HUES6 (cell line): ENCODE results near the gene UGT1A6.

Experiments used
- H3K27ac ChIP-seq: 2 replicates; pipeline ENCODE4 v1.7.0; 2013; ENCODE audit warnings: low read depth, mild to moderate bottlenecking, low read length, inconsistent platforms
- H3K27me3 ChIP-seq: 2 replicates; pipeline ENCODE4 v1.6.1; 2013; ENCODE audit warnings: low read length; ENCODE audit not compliant: control insufficient read depth, insufficient read depth
- H3K36me3 ChIP-seq: 2 replicates; pipeline ENCODE4 v1.6.1; 2013; ENCODE audit warnings: low read length; ENCODE audit not compliant: control insufficient read depth, insufficient read depth
- H3K4me1 ChIP-seq: 2 replicates; pipeline ENCODE4 v1.6.1; 2013; ENCODE audit warnings: low read length; ENCODE audit not compliant: control insufficient read depth, insufficient read depth
- H3K4me3 ChIP-seq: 2 replicates; pipeline ENCODE4 v1.5.1; 2013; ENCODE audit warnings: low read depth, low read length
- H3K9ac ChIP-seq: one replicate; pipeline ENCODE4 v1.6.1; 2013; ENCODE audit warnings: mild to moderate bottlenecking, low read length
- H3K9me3 ChIP-seq: 2 replicates; pipeline ENCODE4 v1.6.1; 2013; ENCODE audit warnings: low read depth, low read length; ENCODE audit not compliant: control insufficient read depth, insufficient read depth

Gene UGT1A6

GRCh38 chr2:233756429-233757081 is 63.9 kb downstream of the UGT1A6 start:
- Histone ChIP-seq H3K36me3 (no peaks in the 10 kb centered on the region), H3K9ac (no peak overlapping the region), H3K27ac (no peak overlapping the region), H3K27me3 (no peaks in the 10 kb centered on the region), H3K4me3 (no peak overlapping the region), H3K4me1 (no peaks in the 10 kb centered on the region), H3K9me3 (peaks cover 12% of the 10 kb centered on the region)

- no peak overlapping the region for H3K9ac ChIP-seq
- H3K4me1 ChIP-seq, result no peaks in the 10 kb centered on the region
- no peaks in the 10 kb centered on the region for H3K36me3 ChIP-seq
- no peaks in the 10 kb centered on the region for H3K27me3 ChIP-seq
- H3K27ac ChIP-seq, result no peak overlapping the region
- H3K4me3 ChIP-seq, result no peak overlapping the region
- peaks cover 6% of the 10 kb centered on the region; the same call in 1 of the 2 replicates for H3K9me3 ChIP-seq
Observed at GRCh38 chr2:233758141-233758540, 65.5 kb downstream of the UGT1A6 start.

- H3K4me1 ChIP-seq, result no peaks in the 10 kb centered on the region
- no peaks in the 10 kb centered on the region for H3K27me3 ChIP-seq
- H3K4me3 ChIP-seq, result no peak overlapping the region
- no peak overlapping the region for H3K9ac ChIP-seq
- peaks cover 4% of the 10 kb centered on the region; the same call in 1 of the 2 replicates for H3K9me3 ChIP-seq
- H3K27ac ChIP-seq, result no peak overlapping the region
- no peaks in the 10 kb centered on the region for H3K36me3 ChIP-seq
Observed at GRCh38 chr2:233758849-233759248, 66.2 kb downstream of the UGT1A6 start.

- H3K36me3 ChIP-seq, result no peaks in the 10 kb centered on the region
- H3K4me1 ChIP-seq, result no peaks in the 10 kb centered on the region
- H3K27me3 ChIP-seq, result no peaks in the 10 kb centered on the region
- no peak within 1 kb of the TSS for H3K4me3 ChIP-seq
- no peak within 1 kb of the TSS for H3K27ac ChIP-seq
- H3K9ac ChIP-seq, result no peak within 1 kb of the TSS
- H3K9me3 ChIP-seq, result peaks cover under 1% of the 10 kb centered on the region; the same call in 1 of the 2 replicates
Observed at GRCh38 chr2:233760043-233760442, 67.4 kb downstream of the UGT1A6 start, which contains the start of gene UGT1A1. Gene UGT1A1 (plus strand): TSS chr2:233760270. CDS start chr2:233760288, 18 bp downstream.

- Histone ChIP-seq H3K4me3 (no peak overlapping the region), H3K9me3 (no peaks in the 10 kb centered on the region), H3K9ac (no peak overlapping the region), H3K4me1 (no peaks in the 10 kb centered on the region), H3K36me3 (no peaks in the 10 kb centered on the region), H3K27ac (no peak overlapping the region), H3K27me3 (no peaks in the 10 kb centered on the region)
Observed at GRCh38 chr2:233761040-233761769, 68.5 kb downstream of the UGT1A6 start.

GRCh38 chr2:233764264-233764663 is 71.6 kb downstream of the UGT1A6 start:
- Histone ChIP-seq H3K4me1 (no peaks in the 10 kb centered on the region), H3K9me3 (no peaks in the 10 kb centered on the region), H3K27me3 (no peaks in the 10 kb centered on the region), H3K27ac (no peak overlapping the region), H3K4me3 (no peak overlapping the region), H3K9ac (no peak overlapping the region), H3K36me3 (no peaks in the 10 kb centered on the region)

GRCh38 chr2:233764761-233765160 is 72.1 kb downstream of the UGT1A6 start:
- Histone ChIP-seq H3K9me3 (no peaks in the 10 kb centered on the region), H3K27me3 (no peaks in the 10 kb centered on the region), H3K27ac (no peak overlapping the region), H3K4me1 (no peaks in the 10 kb centered on the region), H3K36me3 (no peaks in the 10 kb centered on the region), H3K9ac (no peak overlapping the region), H3K4me3 (no peak overlapping the region)

GRCh38 chr2:233766416-233766815 is 73.7 kb downstream of the UGT1A6 start:
- Histone ChIP-seq H3K4me3 (no peak overlapping the region), H3K27ac (no peak overlapping the region), H3K4me1 (no peaks in the 10 kb centered on the region), H3K9ac (no peak overlapping the region), H3K27me3 (no peaks in the 10 kb centered on the region), H3K9me3 (no peaks in the 10 kb centered on the region), H3K36me3 (no peaks in the 10 kb centered on the region)

- no peak overlapping the region for H3K27ac ChIP-seq
Observed at GRCh38 chr2:233768076-233768475, 75.4 kb downstream of the UGT1A6 start.

GRCh38 chr2:233769260-233769659 is 76.6 kb downstream of the UGT1A6 start:
- no peak overlapping the region for H3K4me3 ChIP-seq
- H3K36me3 ChIP-seq, result no peaks in the 10 kb centered on the region
- no peak overlapping the region for H3K9ac ChIP-seq
- H3K27ac ChIP-seq, result no peak overlapping the region
- H3K27me3 ChIP-seq, result no peaks in the 10 kb centered on the region
- H3K4me1 ChIP-seq, result no peaks in the 10 kb centered on the region
- H3K9me3 ChIP-seq, result no peaks in the 10 kb centered on the region

More at GRCh38 chr2:233768076-233768475, 75.4 kb downstream of the UGT1A6 start:
- Histone ChIP-seq H3K36me3 (no peaks in the 10 kb centered on the region), H3K4me1 (no peaks in the 10 kb centered on the region), H3K9ac (no peak overlapping the region), H3K27me3 (no peaks in the 10 kb centered on the region), H3K4me3 (no peak overlapping the region), H3K9me3 (no peaks in the 10 kb centered on the region)

GRCh38 chr2:233772153-233772552 is 79.5 kb downstream of the UGT1A6 start:
- no peak overlapping the region for H3K4me3 ChIP-seq
- no peak overlapping the region for H3K27ac ChIP-seq
- no peaks in the 10 kb centered on the region for H3K36me3 ChIP-seq
- peaks cover 14% of the 10 kb centered on the region for H3K9me3 ChIP-seq
- H3K27me3 ChIP-seq, result no peaks in the 10 kb centered on the region
- H3K4me1 ChIP-seq, result no peaks in the 10 kb centered on the region
- H3K9ac ChIP-seq, result no peak overlapping the region
